ENCODE results near the gene TREML1.

- TF ChIP-seq CTCF (IDR thresholded peaks at IDR 0.05) = no peak
- no peak for TF ChIP-seq POLR2A (IDR thresholded peaks at IDR 0.05)
Observed at GRCh38 chr6:41161851-41162552, 7.9 kb upstream of the TREML1 start.
